Hepatocyte (in vitro differentiated cells): ENCODE results near the gene TRMT61A. TPM values are rescaled to one million over a fixed set of nuclear protein-coding genes. Genes with fewer than 3 reads are reported as not detected.

Source experiments
- DNase-seq: peaks from one replicate; pipeline ENCODE4 v3.0.0-alpha.2; 2016; ENCODE audit warnings: low spot score
- H2AFZ ChIP-seq: fragments of 200-600 bp; sonication (generic); 2 replicates; pipeline ENCODE4 v1.6.0; 2016; ENCODE audit warnings: antibody characterized with exemption, mild to moderate bottlenecking
- H3K27ac ChIP-seq: fragments of 200-600 bp; sonication (generic); 2 replicates; pipeline ENCODE4 v1.5.1; 2016; ENCODE audit warnings: mild to moderate bottlenecking
- H3K27me3 ChIP-seq: fragments of 200-600 bp; sonication (generic); 2 replicates; pipeline ENCODE4 v1.6.1; 2016
- H3K36me3 ChIP-seq: fragments of 200-600 bp; sonication (generic); replicated peaks from 2 replicates; pipeline ENCODE4 v1.5.1; 2016; ENCODE audit warnings: low read depth; ENCODE audit not compliant: insufficient read depth
- H3K4me1 ChIP-seq: fragments of 200-600 bp; sonication (generic); 2 replicates; pipeline ENCODE4 v1.5.1; 2016; ENCODE audit warnings: mild to moderate bottlenecking, moderate library complexity; ENCODE audit not compliant: insufficient read depth
- H3K4me2 ChIP-seq: fragments of 200-600 bp; sonication (generic); 2 replicates; pipeline ENCODE4 v1.6.0; 2016
- H3K4me3 ChIP-seq: fragments of 200-600 bp; sonication (generic); 2 replicates; pipeline ENCODE4 v1.5.1; 2016; ENCODE audit warnings: mild to moderate bottlenecking
- H3K79me2 ChIP-seq: fragments of 200-600 bp; sonication (generic); 2 replicates; pipeline ENCODE4 v1.6.0; 2017; ENCODE audit warnings: mild to moderate bottlenecking
- H3K9me2 ChIP-seq: fragments of 200-600 bp; sonication (generic); replicated peaks from 2 replicates; pipeline ENCODE4 v1.6.0; 2017; ENCODE audit warnings: mild to moderate bottlenecking; ENCODE audit not compliant: insufficient read depth
- H3K9me3 ChIP-seq: fragments of 200-600 bp; sonication (generic); 2 replicates; pipeline ENCODE4 v1.5.1; 2016; ENCODE audit warnings: low read depth, mild to moderate bottlenecking
- H4K20me1 ChIP-seq: fragments of 200-600 bp; sonication (generic); 2 replicates; pipeline ENCODE4 v1.6.0; 2016; ENCODE audit warnings: mild to moderate bottlenecking; ENCODE audit not compliant: insufficient read depth, poor library complexity, severe bottlenecking
- CTCF ChIP-seq: fragments of 200-600 bp; sonication (generic); IDR thresholded peaks from 2 replicates; pipeline ENCODE4 v1.5.1; 2016; ENCODE audit warnings: antibody characterized with exemption, mild to moderate bottlenecking; ENCODE audit not compliant: poor library complexity
- EZH2 ChIP-seq: fragments of 200-600 bp; sonication (generic); IDR thresholded peaks from 2 replicates; pipeline ENCODE4 v1.6.1; 2016; ENCODE audit warnings: antibody characterized with exemption, mild to moderate bottlenecking, borderline replicate concordance
- EZH2phosphoT487 ChIP-seq: fragments of 200-600 bp; sonication (generic); IDR thresholded peaks from one replicate; pipeline ENCODE4 v1.6.1; 2018; ENCODE audit warnings: antibody characterized with exemption, mild to moderate bottlenecking, low read depth, moderate library complexity; ENCODE audit not compliant: unreplicated experiment, severe bottlenecking
- WGBS: methylation state at CpG from one replicate; pipeline ENCODE4 v1.1.6; 2016; ENCODE audit warnings: low lambda C conversion rate; ENCODE audit errors: missing lambda C conversion rate; 5-methylcytosine and 5-hydroxymethylcytosine counted together
- polyA plus RNA-seq: library from polyadenylated mRNA; unstranded; fragments of >200 nt; fragmentation: Nextera tagmentation; extraction: Ambion mirVana; gene quantifications from 2 replicates; pipeline ENCODE4 v1.2.1, GENCODE V29; 2016
- total RNA-seq: library from RNA; depleted of rRNA; stranded (reverse); fragments of >200 nt; gene quantifications from 2 replicates; pipeline ENCODE4 v1.2.3, GENCODE V29; 2014

Gene TRMT61A
- total and polyA plus RNA-seq, 2 experiments from 2014 or later: 8.9 to 13.2 TPM

GRCh38 chr14:103485504-103485903 is 43.5 kb upstream of the TRMT61A start:
- TF ChIP-seq EZH2 (no peak), CTCF (no peak), EZH2phosphoT487 (no peak)
- Histone ChIP-seq H3K9me3 (no peaks in the 10 kb centered on the region), H2AFZ (no peak overlapping the region), H3K4me3 (no peak overlapping the region), H3K27me3 (no peaks in the 10 kb centered on the region), H3K79me2 (no peaks in the 10 kb centered on the region), H3K27ac (no peak overlapping the region), H3K9me2 (no peaks in the 10 kb centered on the region), H4K20me1 (no peaks in the 10 kb centered on the region), H3K4me1 (no peaks in the 10 kb centered on the region), H3K4me2 (no peak overlapping the region), H3K36me3 (no peaks in the 10 kb centered on the region)
- WGBS: 94% methylated on average over 2 of the region's 2 CpGs
- DNase-seq: no peak

GRCh38 chr14:103488071-103488470 is 40.9 kb upstream of the TRMT61A start:
- no peak overlapping the region for H3K27ac ChIP-seq
- H2AFZ ChIP-seq: no peak overlapping the region
- no peak overlapping the region for H3K4me3 ChIP-seq
- H3K36me3 ChIP-seq: no peaks in the 10 kb centered on the region
- no peaks in the 10 kb centered on the region for H3K9me2 ChIP-seq
- H3K4me2 ChIP-seq: no peak overlapping the region
- TF ChIP-seq CTCF (no peak), EZH2 (no peak), EZH2phosphoT487 (no peak)
- H3K27me3 ChIP-seq: no peaks in the 10 kb centered on the region
- H3K4me1 ChIP-seq: no peaks in the 10 kb centered on the region
- 97% methylated on average over 6 of the region's 6 CpGs for WGBS
- no peak for DNase-seq
- H4K20me1 ChIP-seq: no peaks in the 10 kb centered on the region
- H3K79me2 ChIP-seq: no peaks in the 10 kb centered on the region
- no peaks in the 10 kb centered on the region for H3K9me3 ChIP-seq

- Histone ChIP-seq H3K36me3 (no peaks in the 10 kb centered on the region), H3K9me2 (no peaks in the 10 kb centered on the region), H3K79me2 (no peaks in the 10 kb centered on the region), H3K27me3 (no peaks in the 10 kb centered on the region), H3K9me3 (no peaks in the 10 kb centered on the region), H3K4me2 (no peak overlapping the region), H3K4me1 (no peaks in the 10 kb centered on the region), H4K20me1 (no peaks in the 10 kb centered on the region), H3K27ac (no peak overlapping the region), H3K4me3 (no peak overlapping the region), H2AFZ (no peak overlapping the region)
- WGBS: 92% methylated on average over 2 of the region's 2 CpGs
- TF ChIP-seq EZH2 (no peak), CTCF (no peak), EZH2phosphoT487 (no peak)
- no peak for DNase-seq
Measured at GRCh38 chr14:103488960-103489359, 40.0 kb upstream of the TRMT61A start.

GRCh38 chr14:103489621-103490020 is 39.4 kb upstream of the TRMT61A start:
- no peak for DNase-seq
- Histone ChIP-seq H3K9me3 (no peaks in the 10 kb centered on the region), H4K20me1 (no peaks in the 10 kb centered on the region), H3K4me1 (no peaks in the 10 kb centered on the region), H3K36me3 (no peaks in the 10 kb centered on the region), H3K79me2 (no peaks in the 10 kb centered on the region), H3K27me3 (no peaks in the 10 kb centered on the region), H2AFZ (no peak overlapping the region), H3K27ac (no peak overlapping the region), H3K4me2 (no peak overlapping the region), H3K4me3 (no peak overlapping the region), H3K9me2 (no peaks in the 10 kb centered on the region)
- WGBS: 92% methylated on average over 2 of the region's 2 CpGs
- no peak for TF ChIP-seq EZH2phosphoT487
- no peak for TF ChIP-seq EZH2
- no peak for TF ChIP-seq CTCF
